ENCODE measurements around the gene REST. TPM values are rescaled to one million over a fixed set of nuclear protein-coding genes. Genes with fewer than 3 reads are reported as not detected.

Gene REST
- total RNA-seq, 2 experiments from 2014 or later, result 40.2 to 42.0 TPM

DNA sequence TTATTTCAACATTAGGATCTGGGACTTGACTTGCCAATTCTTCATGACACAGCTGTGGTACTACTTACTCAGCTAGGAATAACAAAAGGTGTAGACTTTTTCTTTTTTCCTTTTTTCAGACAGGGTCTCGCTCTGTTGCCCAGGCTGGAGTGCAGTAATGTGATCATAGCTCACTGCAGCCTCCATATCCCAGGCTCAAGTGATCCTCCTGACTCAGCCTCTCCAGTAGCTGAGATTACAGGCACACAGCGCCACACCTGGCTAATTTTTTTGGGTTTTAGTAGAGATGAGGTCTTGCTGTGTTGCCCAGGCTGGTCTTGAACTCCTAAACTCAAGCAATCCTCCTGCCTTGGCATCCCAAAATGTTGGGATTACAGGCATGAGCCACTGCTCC is 53.4 kb downstream of the REST start:
- POLR2A ChIA-PET, result no interaction called here
- CTCF ChIA-PET, result interaction anchor here (1.1 kb wide), 1 partner anchor 10 kb away, joined by 4 read pairs; no protein-coding TSS in a partner anchor

DNA sequence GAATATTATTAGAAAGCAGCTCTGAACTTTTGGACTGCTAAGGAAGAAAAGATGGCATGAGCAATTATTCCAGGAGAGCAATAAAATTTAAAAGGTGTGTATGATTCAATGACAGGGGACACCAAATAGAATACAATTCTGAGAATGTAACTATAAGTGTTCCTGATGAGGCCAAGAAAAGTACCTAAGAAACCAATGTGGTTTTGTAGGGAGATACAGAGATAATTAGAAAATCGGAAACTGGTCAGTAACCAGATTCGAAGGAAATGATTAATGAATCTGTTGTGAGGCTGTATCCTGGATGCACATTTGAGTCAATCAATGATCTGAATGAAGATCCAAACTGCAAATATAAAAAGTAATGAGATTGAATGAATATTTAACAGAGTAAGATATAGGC is 63.7 kb downstream of the REST start:
- ChIA-PET POLR2A (interaction anchor here (0.6 to 1.2 kb wide), 3 partner anchors 8 to 1576 kb away, joined by 3 to 6 read pairs (median 4); no protein-coding TSS in a partner anchor), CTCF (interaction anchor here (0.7 kb wide), 1 partner anchor 11 kb away, joined by 4 read pairs; no protein-coding TSS in a partner anchor)

GRCh38 chr4:56972389-56972788 is 64.7 kb downstream of the REST start:
- POLR2A ChIA-PET, result interaction anchor here (0.5 to 1.2 kb wide), 2 partner anchors 18 to 64 kb away, joined by 4 to 6 read pairs; no protein-coding TSS in a partner anchor
- CTCF ChIA-PET, result no interaction called here

DNA sequence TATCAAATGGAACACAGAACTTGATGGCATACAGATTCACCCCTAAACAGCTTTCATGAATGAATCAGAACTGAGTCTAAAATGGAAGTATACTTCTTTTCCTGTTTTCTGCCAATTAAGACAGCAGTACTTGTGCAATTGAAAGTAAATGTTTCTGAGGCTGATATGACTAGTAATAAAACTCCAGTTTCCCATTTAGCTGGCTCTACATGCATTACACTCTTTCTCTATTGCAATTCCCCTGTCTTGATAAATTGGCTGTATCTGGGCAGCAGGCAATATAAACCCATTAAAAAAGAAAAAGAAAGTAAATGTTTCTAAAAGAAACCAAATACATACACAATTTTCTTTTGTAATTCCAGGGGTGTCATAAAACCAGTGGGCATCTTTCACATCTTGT is 65.1 kb downstream of the REST start:
- CTCF ChIA-PET, result no interaction called here
- POLR2A ChIA-PET, result no interaction called here

DNA sequence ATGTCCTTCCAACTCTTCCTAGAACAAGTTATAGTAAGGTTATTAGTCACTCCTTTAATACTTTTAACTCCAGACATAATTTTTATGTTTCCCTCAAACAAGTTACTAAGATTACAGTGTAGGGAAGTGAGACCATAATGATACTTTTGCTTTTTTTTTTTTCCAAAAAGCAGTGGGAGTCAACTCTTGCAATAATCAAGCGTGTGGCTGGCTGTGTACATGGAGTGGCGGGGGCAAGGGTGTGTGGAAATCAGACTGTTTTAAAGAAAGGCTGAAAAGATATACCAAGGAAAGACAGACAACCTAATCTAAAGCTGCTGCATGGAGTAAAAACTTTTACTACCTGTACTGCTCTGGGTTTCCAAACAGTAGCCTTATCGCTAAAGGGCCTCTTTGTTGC is 65.6 kb downstream of the REST start:
- POLR2A ChIA-PET, result no interaction called here
- CTCF ChIA-PET, result no interaction called here

GRCh38 chr4:56976283-56976836 is 68.7 kb downstream of the REST start:
- ChIA-PET CTCF (interaction anchor here (0.6 to 1.9 kb wide), 2 partner anchors 12 to 67 kb away, joined by 3 to 10 read pairs; no protein-coding TSS in a partner anchor), POLR2A (interaction anchor here (1.2 kb wide), 1 partner anchor 9 kb away, joined by 4 read pairs; no protein-coding TSS in a partner anchor)

DNA sequence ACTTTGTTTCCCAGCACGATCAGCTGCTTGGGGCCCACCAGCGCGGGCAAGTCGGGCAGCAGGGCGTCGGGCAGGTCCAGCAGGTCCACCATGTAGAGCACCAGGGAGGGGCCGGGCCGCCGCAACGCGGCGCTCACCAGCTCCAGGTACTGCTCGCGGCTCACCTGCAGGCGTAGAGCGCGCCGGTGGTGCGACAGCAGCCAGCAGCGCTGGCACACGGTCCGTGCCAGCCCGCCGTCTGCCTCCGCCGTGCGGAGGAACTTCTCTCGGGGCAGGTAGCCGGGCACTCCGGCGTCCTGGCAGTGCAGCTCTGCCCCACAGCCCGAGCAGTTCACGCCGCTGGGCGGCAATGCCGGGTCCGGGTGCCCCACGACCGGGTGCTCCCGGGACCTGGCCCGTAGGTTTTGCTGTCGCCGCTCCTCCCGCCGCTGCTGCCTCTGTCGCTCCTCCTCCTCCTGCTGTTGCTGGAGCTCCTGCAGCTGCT is 69.2 kb downstream of the REST start:
- POLR2A ChIA-PET, result interaction anchor here (1.2 to 3.7 kb wide), 4 partner anchors 10 to 540 kb away, joined by 3 to 42 read pairs (median 14); partner anchors contain the start of genes PAICS, PPAT and REST
- CTCF ChIA-PET, result interaction anchor here (0.6 to 1.9 kb wide), 3 partner anchors 13 to 70 kb away, joined by 3 to 11 read pairs (median 10); partner anchors contain the start of gene REST

DNA sequence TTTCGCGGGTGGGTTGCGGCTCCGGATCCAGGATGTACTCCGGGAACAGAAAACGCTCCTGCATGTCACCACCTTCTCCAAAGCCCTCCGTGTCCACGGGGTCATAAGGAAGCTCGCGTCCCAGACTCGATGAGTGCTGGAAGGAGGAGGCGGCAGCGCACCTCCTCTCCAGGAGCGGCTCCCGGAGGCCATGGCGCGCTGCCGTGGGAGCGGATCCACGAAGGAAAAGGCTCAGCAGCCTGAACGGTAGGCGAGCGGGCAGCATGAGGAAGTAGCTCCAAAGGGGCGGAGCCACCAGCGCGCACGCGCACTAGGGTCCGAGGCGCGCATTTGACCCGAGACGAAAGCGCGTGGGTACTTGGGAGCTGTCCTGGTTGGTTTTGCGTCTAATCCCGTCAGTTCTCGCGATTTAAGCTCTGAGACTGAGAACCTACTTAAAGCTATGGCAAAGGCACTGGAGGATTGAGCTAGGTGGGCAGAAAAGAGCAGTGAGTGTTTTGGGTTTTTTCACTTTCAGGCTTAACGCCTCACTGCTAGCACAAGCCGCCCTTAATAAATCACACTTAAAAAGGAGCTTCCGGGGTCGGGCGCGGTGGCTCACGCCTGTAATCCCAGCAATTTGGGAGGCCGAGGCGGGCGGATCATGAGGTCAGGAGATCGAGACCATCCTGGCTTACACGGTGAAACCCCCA is 69.8 kb downstream of the REST start, which contains the start of gene NOA1:
TSS of gene NOA1 (minus strand) at position 286 of the 692 bp plus-strand sequence. CDS start at position 265, 21 bp downstream.
- CTCF ChIA-PET, result interaction anchor here (0.6 to 1.9 kb wide), 4 partner anchors 13 to 328 kb away, joined by 3 to 11 read pairs (median 7); partner anchors contain the start of gene REST
- POLR2A ChIA-PET, result interaction anchor here (1.1 to 3.7 kb wide), 6 partner anchors 10 to 590 kb away, joined by 3 to 42 read pairs (median 7); partner anchors contain the start of genes AASDH, PAICS, PPAT and REST

- ChIA-PET CTCF (interaction anchor here (1.4 to 1.9 kb wide), 3 partner anchors 9 to 329 kb away, joined by 4 to 11 read pairs (median 5); partner anchors contain the start of gene REST), POLR2A (interaction anchor here (0.7 to 3.7 kb wide), 7 partner anchors 12 to 591 kb away, joined by 3 to 42 read pairs (median 4); partner anchors contain the start of genes AASDH, PAICS, PPAT and REST)
Measured at GRCh38 chr4:56978750-56979303, 71.1 kb downstream of the REST start, which contains the start of gene POLR2B. Gene POLR2B, plus strand, starts transcription at chr4:56978896. Its CDS starts 90 bp downstream, at chr4:56978986.

- POLR2A ChIA-PET, result interaction anchor here (0.5 to 3.7 kb wide), 9 partner anchors 8 to 593 kb away, joined by 3 to 42 read pairs (median 5); partner anchors contain the start of genes AASDH, PAICS, PPAT and REST
- CTCF ChIA-PET, result interaction anchor here (0.6 to 1.5 kb wide), 3 partner anchors 8 to 63 kb away, joined by 3 to 5 read pairs (median 5); no protein-coding TSS in a partner anchor
Measured at GRCh38 chr4:56979421-56980072, 71.8 kb downstream of the REST start.

DNA sequence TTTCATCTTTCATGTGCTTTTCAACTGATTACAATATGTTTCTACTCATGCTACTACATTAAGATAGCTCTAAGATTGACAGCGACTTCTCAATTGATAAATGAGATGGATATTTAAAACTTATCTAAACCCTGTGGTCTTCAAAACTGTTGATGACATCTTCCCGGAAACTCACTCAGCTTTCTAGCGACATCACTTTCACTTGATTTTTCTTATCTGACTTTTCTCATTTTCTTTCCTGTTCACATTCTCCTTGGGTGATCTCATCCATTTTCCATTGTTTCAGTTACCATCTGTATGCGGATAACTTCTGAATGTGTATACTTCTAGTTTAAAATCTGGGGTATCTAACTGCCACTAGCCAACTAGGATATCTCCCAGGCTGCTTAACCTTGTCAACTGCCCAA is 74.1 kb downstream of the REST start:
- ChIA-PET CTCF (interaction anchor here (0.9 kb wide), 1 partner anchor 73 kb away, joined by 3 read pairs; no protein-coding TSS in a partner anchor), POLR2A (no interaction called here)

DNA sequence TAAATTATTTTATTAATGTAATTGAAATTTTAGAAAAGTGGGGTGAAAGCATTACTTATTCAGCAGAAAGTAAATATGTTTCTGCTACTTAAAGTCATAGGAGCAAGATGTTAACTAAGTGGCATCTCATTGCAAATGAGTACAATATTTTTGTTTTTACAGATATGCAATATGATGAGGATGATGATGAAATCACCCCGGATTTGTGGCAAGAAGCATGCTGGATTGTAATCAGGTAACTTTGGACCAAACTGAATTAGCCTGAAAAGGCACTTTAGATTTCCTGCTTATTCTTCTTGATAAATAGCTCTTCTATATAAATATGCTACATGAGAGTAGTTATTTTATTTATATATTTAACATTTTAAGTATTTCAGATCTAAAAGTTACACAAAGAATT is 78.5 kb downstream of the REST start:
- ChIA-PET POLR2A (no interaction called here), CTCF (no interaction called here)

- POLR2A ChIA-PET, result no interaction called here
- CTCF ChIA-PET, result interaction anchor here (1.8 kb wide), 1 partner anchor 7 kb away, joined by 5 read pairs; no protein-coding TSS in a partner anchor
Measured at GRCh38 chr4:56986952-56987351, 79.3 kb downstream of the REST start.

DNA sequence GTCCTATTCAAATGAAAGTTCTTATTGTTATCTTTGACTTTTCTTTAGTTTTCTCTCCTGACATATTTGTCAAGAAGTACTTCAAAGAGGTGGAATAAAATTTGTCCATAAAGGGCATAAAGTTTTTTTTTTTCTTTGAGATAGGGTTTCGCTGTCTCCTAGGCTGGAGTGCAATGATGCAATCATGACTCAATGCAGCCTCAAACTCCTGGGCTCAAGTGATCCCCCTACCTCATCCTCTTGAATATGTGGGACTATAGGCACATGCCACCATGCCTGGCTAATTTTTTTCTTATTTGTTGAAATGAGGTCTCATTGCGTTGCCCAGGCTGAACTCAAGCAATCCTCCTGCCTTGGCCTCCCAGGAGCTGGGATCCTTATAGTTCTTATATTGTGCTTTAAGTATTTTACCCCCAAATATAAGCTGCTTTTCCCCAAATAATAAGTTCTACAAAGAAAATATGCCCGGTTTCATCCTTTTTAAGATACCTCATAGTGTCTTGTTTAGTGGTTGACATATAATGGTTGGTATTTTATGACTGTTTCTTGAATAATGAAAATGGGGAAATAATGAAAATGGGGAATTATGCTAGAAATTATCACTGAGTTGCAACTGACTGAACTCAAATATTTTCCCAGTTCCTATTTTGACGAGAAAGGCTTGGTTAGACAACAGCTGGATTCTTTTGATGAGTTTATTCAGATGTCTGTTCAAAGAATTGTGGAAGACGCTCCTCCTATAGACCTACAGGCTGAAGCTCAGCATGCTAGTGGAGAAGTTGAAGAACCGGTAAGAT is 82.6 kb downstream of the REST start:
- POLR2A ChIA-PET, result interaction anchor here (1.1 kb wide), 1 partner anchor 12 kb away, joined by 3 read pairs; the partner anchor contains the start of genes NOA1 and POLR2B
- CTCF ChIA-PET, result interaction anchor here (1.9 kb wide), 1 partner anchor 10 kb away, joined by 5 read pairs; no protein-coding TSS in a partner anchor

GRCh38 chr4:56995525-56995924 is 87.8 kb downstream of the REST start:
- ChIA-PET POLR2A (no interaction called here), CTCF (no interaction called here)

GRCh38 chr4:56999751-57000150 is 92.1 kb downstream of the REST start:
- CTCF ChIA-PET, result no interaction called here
- POLR2A ChIA-PET, result no interaction called here

DNA sequence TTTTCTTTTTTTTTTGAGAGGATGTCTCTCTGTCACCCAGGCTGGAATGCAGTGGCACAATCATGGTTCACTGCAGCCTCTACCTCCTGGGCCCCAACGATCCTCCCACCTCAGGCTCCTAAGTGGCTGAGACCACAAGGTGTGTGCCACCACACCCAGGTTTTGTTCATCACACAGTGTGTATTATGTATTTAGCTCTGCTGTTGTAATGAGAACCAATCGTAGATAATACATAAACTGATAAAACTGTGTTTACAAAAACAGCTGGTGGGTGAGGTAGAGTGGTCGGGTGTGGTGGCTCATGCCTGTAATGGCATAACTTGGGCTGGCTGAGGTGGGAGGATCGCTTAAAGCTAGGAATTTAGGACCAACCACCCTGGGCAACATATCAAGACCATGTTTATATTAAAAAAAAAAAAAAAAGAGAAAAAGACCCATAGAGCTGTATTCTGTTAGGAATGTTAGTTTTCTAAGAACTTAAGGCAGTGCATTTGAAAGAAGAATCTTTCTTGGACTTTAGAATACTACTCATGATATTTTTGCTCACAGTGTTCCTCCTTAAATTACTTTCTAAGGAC is 105.9 kb downstream of the REST start:
- POLR2A ChIA-PET, result no interaction called here
- CTCF ChIA-PET, result no interaction called here

All from activated CD8-positive, alpha-beta memory T cell treated with anti-CD3 and anti-CD28 coated beads for 36 hours (primary cell).